WTC11 (cell line): ENCODE measurements around the gene LRRC41. TPM values are rescaled to one million over a fixed set of nuclear protein-coding genes. Genes with fewer than 3 reads are reported as not detected.
"Not testable (repeated sequence)": the region's sequence is repeated elsewhere in the genome, so short reads cannot be mapped to it uniquely, and the experiment has no call there.

Experiments used
- ATAC-seq: fragments of 200-7000 bp; cut with Tn5 transposase; 2 replicates; pipeline ENCODE4 v1.10.0; 2021; ENCODE audit warnings: mild to moderate bottlenecking, moderate library complexity
- CTCF ChIA-PET: fragments of 300-600 bp; sonication (Branson Sonifier 250); formaldehyde crosslinking; loops from one replicate; lab custom pipeline; 2021; ENCODE audit warnings: antibody characterized with exemption; lab: Charles Lee
- POLR2A ChIA-PET: fragments of 350-600 bp; sonication (Branson Sonifier 250); formaldehyde crosslinking; loops from one replicate; lab custom pipeline; 2021; ENCODE audit warnings: antibody characterized with exemption; lab: Charles Lee
- DNase-seq: peaks from one replicate; pipeline ENCODE4 v3.0.0; 2021; ENCODE audit warnings: low spot score
- H3K27ac Mint-ChIP-seq: 2 replicates; pipeline ENCODE4 v1.8.0; 2021; ENCODE audit warnings: mixed read lengths
- H3K27me3 Mint-ChIP-seq: 2 replicates; pipeline ENCODE4 v1.8.0; 2021; ENCODE audit warnings: low read depth, mild to moderate bottlenecking, moderate library complexity, mixed read lengths
- H3K36me3 Mint-ChIP-seq: 2 replicates; pipeline ENCODE4 v1.8.0; 2021; ENCODE audit warnings: mixed read lengths
- H3K4me1 Mint-ChIP-seq: 2 replicates; pipeline ENCODE4 v1.8.0; 2022; ENCODE audit warnings: mixed read lengths
- H3K4me3 Mint-ChIP-seq: 2 replicates; pipeline ENCODE4 v1.8.0; 2021; ENCODE audit warnings: mild to moderate bottlenecking, moderate library complexity, mixed read lengths
- H3K9me3 Mint-ChIP-seq: 2 replicates; pipeline ENCODE4 v1.8.0; 2021; ENCODE audit warnings: mixed read lengths
- CREM ChIP-seq: sonication (generic); formaldehyde crosslinking; IDR thresholded peaks from 2 replicates; pipeline ENCODE4 v1.8.1; 2022; ENCODE audit warnings: mild to moderate bottlenecking, missing genetic modification reagents, moderate library complexity
- ELF4 ChIP-seq: sonication (generic); formaldehyde crosslinking; IDR thresholded peaks from 2 replicates; pipeline ENCODE4 v1.8.1; 2022; ENCODE audit warnings: low read depth, mild to moderate bottlenecking, moderate library complexity, missing genetic modification reagents
- ESRRA ChIP-seq: sonication (generic); formaldehyde crosslinking; IDR thresholded peaks from 2 replicates; pipeline ENCODE4 v1.8.1; 2022; ENCODE audit warnings: mild to moderate bottlenecking, missing genetic modification reagents, borderline replicate concordance
- FOXJ3 ChIP-seq: sonication (generic); formaldehyde crosslinking; IDR thresholded peaks from 2 replicates; pipeline ENCODE4 v1.9.0; 2021; ENCODE audit warnings: missing genetic modification reagents, mild to moderate bottlenecking, borderline replicate concordance
- HMGA2 ChIP-seq: fragments of 250-450 bp; sonication (Bioruptor Pico); IDR thresholded peaks from 2 replicates; pipeline ENCODE4 v1.4.0; 2021; ENCODE audit warnings: mild to moderate bottlenecking, moderate library complexity
- IRF2 ChIP-seq: sonication (generic); formaldehyde crosslinking; IDR thresholded peaks from 2 replicates; pipeline ENCODE4 v1.8.0; 2022; ENCODE audit warnings: low read depth, missing genetic modification reagents, borderline replicate concordance
- NFE2L1 ChIP-seq: sonication (generic); formaldehyde crosslinking; IDR thresholded peaks from 2 replicates; pipeline ENCODE4 v1.8.1; 2023; ENCODE audit warnings: missing genetic modification reagents
- NFYB ChIP-seq: sonication (generic); formaldehyde crosslinking; conservative IDR thresholded peaks from 2 replicates; pipeline ENCODE4 v1.8.0; 2022; ENCODE audit warnings: low read depth, missing genetic modification reagents
- NR1H2 ChIP-seq: sonication (generic); formaldehyde crosslinking; IDR thresholded peaks from 2 replicates; pipeline ENCODE4 v1.9.0; 2021; ENCODE audit warnings: mild to moderate bottlenecking, moderate library complexity, missing genetic modification reagents
- NR2C2 ChIP-seq: sonication (generic); formaldehyde crosslinking; IDR thresholded peaks from 2 replicates; pipeline ENCODE4 v1.8.0; 2022; ENCODE audit warnings: mild to moderate bottlenecking, missing genetic modification reagents
- NR3C1 ChIP-seq: sonication (generic); formaldehyde crosslinking; conservative IDR thresholded peaks from 2 replicates; pipeline ENCODE4 v1.8.1; 2023; ENCODE audit warnings: low read depth, mild to moderate bottlenecking, missing genetic modification reagents
- OVOL2 ChIP-seq: fragments of 250-450 bp; sonication (Bioruptor Pico); IDR thresholded peaks from 2 replicates; pipeline ENCODE4 v1.9.0; 2021; ENCODE audit warnings: mild to moderate bottlenecking, borderline replicate concordance
- RELA ChIP-seq: sonication (generic); formaldehyde crosslinking; IDR thresholded peaks from 2 replicates; pipeline ENCODE4 v1.8.1; 2022; ENCODE audit warnings: missing genetic modification reagents, mild to moderate bottlenecking, borderline replicate concordance
- SOX15 ChIP-seq: fragments of 250-450 bp; sonication (Bioruptor Pico); IDR thresholded peaks from 2 replicates; pipeline ENCODE4 v1.9.0; 2021; ENCODE audit warnings: mild to moderate bottlenecking
- ZBTB21 ChIP-seq: sonication (generic); formaldehyde crosslinking; IDR thresholded peaks from 2 replicates; pipeline ENCODE4 v1.8.1; 2023; ENCODE audit warnings: mild to moderate bottlenecking, missing genetic modification reagents, borderline replicate concordance
- ZNF121 ChIP-seq: sonication (generic); formaldehyde crosslinking; IDR thresholded peaks from 2 replicates; pipeline ENCODE4 v1.8.0; 2023; ENCODE audit warnings: missing genetic modification reagents
- ZNF232 ChIP-seq: sonication (generic); formaldehyde crosslinking; IDR thresholded peaks from 2 replicates; pipeline ENCODE4 v1.8.0; 2022; ENCODE audit warnings: mild to moderate bottlenecking, missing genetic modification reagents
- ZNF396 ChIP-seq: fragments of 250-450 bp; sonication (Bioruptor Pico); IDR thresholded peaks from 2 replicates; pipeline ENCODE4 v1.8.0; 2021; ENCODE audit warnings: mild to moderate bottlenecking, moderate library complexity, borderline replicate concordance
- ZNF416 ChIP-seq: fragments of 250-450 bp; sonication (Bioruptor Pico); IDR thresholded peaks from 2 replicates; pipeline ENCODE4 v1.9.0; 2021; ENCODE audit warnings: mild to moderate bottlenecking, inconsistent platforms
- total RNA-seq: library from RNA; stranded (reverse); gene quantifications from 3 replicates; pipeline ENCODE4 v1.2.3, GENCODE V29; 2021
- TF ChIP-seq, protein P1 (sequence below): sonication (generic); formaldehyde crosslinking; IDR thresholded peaks from 2 replicates; pipeline ENCODE4 v1.8.1; 2023; ENCODE audit warnings: mild to moderate bottlenecking, missing genetic modification reagents
- TF ChIP-seq, protein P2 (sequence below): fragments of 250-450 bp; sonication (Bioruptor Pico); IDR thresholded peaks from 2 replicates; pipeline ENCODE4 v1.9.0; 2021; ENCODE audit warnings: mild to moderate bottlenecking
- TF ChIP-seq, protein P3 (sequence below): fragments of 250-450 bp; sonication (Bioruptor Pico); IDR thresholded peaks from 2 replicates; pipeline ENCODE4 v1.9.0; 2021; ENCODE audit warnings: moderate library complexity, mild to moderate bottlenecking, inconsistent platforms, borderline replicate concordance
- TF ChIP-seq, protein P4 (sequence below): sonication (generic); formaldehyde crosslinking; IDR thresholded peaks from 2 replicates; pipeline ENCODE4 v1.8.0; 2023; ENCODE audit warnings: missing genetic modification reagents, mild to moderate bottlenecking, borderline replicate concordance
- TF ChIP-seq, protein P5 (sequence below): sonication (generic); formaldehyde crosslinking; conservative IDR thresholded peaks from 2 replicates; pipeline ENCODE4 v1.8.1; 2022; ENCODE audit warnings: mild to moderate bottlenecking, missing genetic modification reagents
- TF ChIP-seq, protein P6 (sequence below): sonication (generic); formaldehyde crosslinking; IDR thresholded peaks from 2 replicates; pipeline ENCODE4 v1.8.1; 2022; ENCODE audit warnings: low read depth, missing genetic modification reagents, borderline replicate concordance

LRRC41 gene
- total RNA-seq, 1 experiment from 2014 or later: 46.0 TPM

DNA sequence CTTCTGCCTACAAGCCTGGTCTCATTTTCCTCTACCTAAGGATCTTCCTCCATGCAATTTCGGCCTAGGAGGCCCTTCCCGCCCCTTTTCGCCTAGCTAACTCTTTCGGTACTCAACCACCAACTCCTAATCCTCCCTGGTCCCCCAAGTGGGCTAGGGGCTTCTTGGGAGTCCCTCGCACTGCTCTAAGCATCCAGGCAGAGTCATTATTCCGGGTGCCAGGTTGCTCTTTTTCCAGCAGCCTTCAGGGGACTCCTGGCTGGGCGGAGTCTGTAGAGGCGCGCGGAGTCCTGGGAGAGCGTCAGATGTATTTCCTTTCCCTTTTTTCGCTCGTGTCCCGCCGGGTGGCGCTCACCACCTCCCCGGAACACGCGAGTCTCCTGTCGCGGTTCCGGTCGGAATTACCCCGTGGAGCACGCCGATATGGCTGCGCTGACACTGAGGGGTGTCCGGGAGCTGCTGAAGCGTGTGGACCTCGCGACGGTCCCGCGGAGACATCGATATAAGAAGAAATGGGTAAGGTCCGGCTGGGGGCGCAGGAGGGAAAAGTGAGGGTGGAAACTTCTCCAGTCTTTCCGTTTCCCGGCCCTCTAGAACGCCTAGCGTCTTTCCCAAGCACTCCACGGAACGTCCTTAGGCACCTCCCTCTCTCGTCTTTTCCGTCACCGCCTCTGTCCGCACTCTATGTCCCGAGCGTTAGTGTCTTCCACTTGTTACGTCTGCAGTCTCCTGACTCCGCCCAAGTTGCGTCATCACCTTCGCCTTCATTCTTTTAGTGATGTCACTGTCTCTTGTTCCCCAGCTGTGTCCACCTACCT lies 37.2 kb upstream of the LRRC41 start, which contains the start of gene NSUN4 (continued):
- TF ChIP-seq, protein P1, sequence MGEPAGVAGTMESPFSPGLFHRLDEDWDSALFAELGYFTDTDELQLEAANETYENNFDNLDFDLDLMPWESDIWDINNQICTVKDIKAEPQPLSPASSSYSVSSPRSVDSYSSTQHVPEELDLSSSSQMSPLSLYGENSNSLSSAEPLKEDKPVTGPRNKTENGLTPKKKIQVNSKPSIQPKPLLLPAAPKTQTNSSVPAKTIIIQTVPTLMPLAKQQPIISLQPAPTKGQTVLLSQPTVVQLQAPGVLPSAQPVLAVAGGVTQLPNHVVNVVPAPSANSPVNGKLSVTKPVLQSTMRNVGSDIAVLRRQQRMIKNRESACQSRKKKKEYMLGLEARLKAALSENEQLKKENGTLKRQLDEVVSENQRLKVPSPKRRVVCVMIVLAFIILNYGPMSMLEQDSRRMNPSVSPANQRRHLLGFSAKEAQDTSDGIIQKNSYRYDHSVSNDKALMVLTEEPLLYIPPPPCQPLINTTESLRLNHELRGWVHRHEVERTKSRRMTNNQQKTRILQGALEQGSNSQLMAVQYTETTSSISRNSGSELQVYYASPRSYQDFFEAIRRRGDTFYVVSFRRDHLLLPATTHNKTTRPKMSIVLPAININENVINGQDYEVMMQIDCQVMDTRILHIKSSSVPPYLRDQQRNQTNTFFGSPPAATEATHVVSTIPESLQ: no peak
- TF ChIP-seq NFE2L1: no peak
- no peak for TF ChIP-seq ZNF396
- TF ChIP-seq, protein P2, sequence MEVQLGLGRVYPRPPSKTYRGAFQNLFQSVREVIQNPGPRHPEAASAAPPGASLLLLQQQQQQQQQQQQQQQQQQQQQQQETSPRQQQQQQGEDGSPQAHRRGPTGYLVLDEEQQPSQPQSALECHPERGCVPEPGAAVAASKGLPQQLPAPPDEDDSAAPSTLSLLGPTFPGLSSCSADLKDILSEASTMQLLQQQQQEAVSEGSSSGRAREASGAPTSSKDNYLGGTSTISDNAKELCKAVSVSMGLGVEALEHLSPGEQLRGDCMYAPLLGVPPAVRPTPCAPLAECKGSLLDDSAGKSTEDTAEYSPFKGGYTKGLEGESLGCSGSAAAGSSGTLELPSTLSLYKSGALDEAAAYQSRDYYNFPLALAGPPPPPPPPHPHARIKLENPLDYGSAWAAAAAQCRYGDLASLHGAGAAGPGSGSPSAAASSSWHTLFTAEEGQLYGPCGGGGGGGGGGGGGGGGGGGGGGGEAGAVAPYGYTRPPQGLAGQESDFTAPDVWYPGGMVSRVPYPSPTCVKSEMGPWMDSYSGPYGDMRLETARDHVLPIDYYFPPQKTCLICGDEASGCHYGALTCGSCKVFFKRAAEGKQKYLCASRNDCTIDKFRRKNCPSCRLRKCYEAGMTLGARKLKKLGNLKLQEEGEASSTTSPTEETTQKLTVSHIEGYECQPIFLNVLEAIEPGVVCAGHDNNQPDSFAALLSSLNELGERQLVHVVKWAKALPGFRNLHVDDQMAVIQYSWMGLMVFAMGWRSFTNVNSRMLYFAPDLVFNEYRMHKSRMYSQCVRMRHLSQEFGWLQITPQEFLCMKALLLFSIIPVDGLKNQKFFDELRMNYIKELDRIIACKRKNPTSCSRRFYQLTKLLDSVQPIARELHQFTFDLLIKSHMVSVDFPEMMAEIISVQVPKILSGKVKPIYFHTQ (CRISPR knock-in tag): no peak
- no peak for TF ChIP-seq RELA (CRISPR knock-in tag)
- TF ChIP-seq, protein P3, sequence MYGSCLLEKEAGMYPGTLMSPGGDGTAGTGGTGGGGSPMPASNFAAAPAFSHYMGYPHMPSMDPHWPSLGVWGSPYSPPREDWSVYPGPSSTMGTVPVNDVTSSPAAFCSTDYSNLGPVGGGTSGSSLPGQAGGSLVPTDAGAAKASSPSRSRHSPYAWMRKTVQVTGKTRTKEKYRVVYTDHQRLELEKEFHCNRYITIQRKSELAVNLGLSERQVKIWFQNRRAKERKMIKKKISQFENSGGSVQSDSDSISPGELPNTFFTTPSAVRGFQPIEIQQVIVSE (CRISPR knock-in tag): no peak
- TF ChIP-seq SOX15 (CRISPR knock-in tag): no peak
- TF ChIP-seq NR1H2 (CRISPR knock-in tag): no peak
- no peak for TF ChIP-seq NR2C2 (CRISPR knock-in tag)
- TF ChIP-seq FOXJ3: no peak
- no peak for TF ChIP-seq NR3C1
- TF ChIP-seq, protein P4, sequence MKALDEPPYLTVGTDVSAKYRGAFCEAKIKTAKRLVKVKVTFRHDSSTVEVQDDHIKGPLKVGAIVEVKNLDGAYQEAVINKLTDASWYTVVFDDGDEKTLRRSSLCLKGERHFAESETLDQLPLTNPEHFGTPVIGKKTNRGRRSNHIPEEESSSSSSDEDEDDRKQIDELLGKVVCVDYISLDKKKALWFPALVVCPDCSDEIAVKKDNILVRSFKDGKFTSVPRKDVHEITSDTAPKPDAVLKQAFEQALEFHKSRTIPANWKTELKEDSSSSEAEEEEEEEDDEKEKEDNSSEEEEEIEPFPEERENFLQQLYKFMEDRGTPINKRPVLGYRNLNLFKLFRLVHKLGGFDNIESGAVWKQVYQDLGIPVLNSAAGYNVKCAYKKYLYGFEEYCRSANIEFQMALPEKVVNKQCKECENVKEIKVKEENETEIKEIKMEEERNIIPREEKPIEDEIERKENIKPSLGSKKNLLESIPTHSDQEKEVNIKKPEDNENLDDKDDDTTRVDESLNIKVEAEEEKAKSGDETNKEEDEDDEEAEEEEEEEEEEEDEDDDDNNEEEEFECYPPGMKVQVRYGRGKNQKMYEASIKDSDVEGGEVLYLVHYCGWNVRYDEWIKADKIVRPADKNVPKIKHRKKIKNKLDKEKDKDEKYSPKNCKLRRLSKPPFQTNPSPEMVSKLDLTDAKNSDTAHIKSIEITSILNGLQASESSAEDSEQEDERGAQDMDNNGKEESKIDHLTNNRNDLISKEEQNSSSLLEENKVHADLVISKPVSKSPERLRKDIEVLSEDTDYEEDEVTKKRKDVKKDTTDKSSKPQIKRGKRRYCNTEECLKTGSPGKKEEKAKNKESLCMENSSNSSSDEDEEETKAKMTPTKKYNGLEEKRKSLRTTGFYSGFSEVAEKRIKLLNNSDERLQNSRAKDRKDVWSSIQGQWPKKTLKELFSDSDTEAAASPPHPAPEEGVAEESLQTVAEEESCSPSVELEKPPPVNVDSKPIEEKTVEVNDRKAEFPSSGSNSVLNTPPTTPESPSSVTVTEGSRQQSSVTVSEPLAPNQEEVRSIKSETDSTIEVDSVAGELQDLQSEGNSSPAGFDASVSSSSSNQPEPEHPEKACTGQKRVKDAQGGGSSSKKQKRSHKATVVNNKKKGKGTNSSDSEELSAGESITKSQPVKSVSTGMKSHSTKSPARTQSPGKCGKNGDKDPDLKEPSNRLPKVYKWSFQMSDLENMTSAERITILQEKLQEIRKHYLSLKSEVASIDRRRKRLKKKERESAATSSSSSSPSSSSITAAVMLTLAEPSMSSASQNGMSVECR (CRISPR knock-in tag): peak; percentile 77
- no peak for TF ChIP-seq HMGA2 (CRISPR knock-in tag)
- no peak for TF ChIP-seq OVOL2 (CRISPR knock-in tag)
- TF ChIP-seq, protein P5, sequence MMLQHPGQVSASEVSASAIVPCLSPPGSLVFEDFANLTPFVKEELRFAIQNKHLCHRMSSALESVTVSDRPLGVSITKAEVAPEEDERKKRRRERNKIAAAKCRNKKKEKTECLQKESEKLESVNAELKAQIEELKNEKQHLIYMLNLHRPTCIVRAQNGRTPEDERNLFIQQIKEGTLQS: peak; percentile 83
- TF ChIP-seq ZNF232 (CRISPR knock-in tag): no peak
- TF ChIP-seq NFYB (CRISPR knock-in tag): no peak
- TF ChIP-seq ZNF416 (CRISPR knock-in tag): no peak
- peak; percentile 35; the same call in 1 of the 2 replicates for TF ChIP-seq ESRRA (CRISPR knock-in tag)
- peak; percentile 62; the same call in 1 of the 2 replicates for TF ChIP-seq CREM (CRISPR knock-in tag)
- TF ChIP-seq IRF2: no peak
- peak; percentile 99 for TF ChIP-seq ZBTB21 (CRISPR knock-in tag)
- TF ChIP-seq, protein P6, sequence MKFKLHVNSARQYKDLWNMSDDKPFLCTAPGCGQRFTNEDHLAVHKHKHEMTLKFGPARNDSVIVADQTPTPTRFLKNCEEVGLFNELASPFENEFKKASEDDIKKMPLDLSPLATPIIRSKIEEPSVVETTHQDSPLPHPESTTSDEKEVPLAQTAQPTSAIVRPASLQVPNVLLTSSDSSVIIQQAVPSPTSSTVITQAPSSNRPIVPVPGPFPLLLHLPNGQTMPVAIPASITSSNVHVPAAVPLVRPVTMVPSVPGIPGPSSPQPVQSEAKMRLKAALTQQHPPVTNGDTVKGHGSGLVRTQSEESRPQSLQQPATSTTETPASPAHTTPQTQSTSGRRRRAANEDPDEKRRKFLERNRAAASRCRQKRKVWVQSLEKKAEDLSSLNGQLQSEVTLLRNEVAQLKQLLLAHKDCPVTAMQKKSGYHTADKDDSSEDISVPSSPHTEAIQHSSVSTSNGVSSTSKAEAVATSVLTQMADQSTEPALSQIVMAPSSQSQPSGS: no peak
- TF ChIP-seq ZNF121 (CRISPR knock-in tag): no peak
- no peak for TF ChIP-seq ELF4 (CRISPR knock-in tag)

DNA sequence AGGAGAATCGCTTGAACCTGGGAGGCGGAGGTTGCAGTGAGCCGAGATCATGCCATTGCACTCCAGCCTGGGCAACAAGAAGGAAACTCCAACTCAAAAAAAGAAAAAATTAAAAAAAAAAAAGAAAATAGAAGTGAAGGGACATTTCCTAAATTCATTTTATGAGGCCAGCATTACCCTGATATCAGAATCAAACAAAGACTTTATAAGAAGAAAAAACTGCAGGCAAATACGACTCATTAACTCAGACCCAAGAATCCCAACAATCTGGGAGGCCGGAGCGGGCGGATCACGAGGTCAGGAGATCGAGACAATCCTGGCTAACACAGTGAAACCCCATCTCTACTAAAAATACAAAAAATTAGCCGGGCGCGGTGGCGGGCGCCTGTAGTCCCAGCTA lies 34.0 kb upstream of the LRRC41 start:
- POLR2A ChIA-PET: interaction anchor here (0.7 kb wide), 1 partner anchor 267 kb away, joined by 4 read pairs; the partner anchor contains the start of gene MKNK1
- H3K9me3 Mint-ChIP-seq, DNase-seq, ATAC-seq, H3K27me3 Mint-ChIP-seq, CTCF ChIA-PET, H3K27ac Mint-ChIP-seq, H3K36me3 Mint-ChIP-seq, H3K4me3 Mint-ChIP-seq: not testable (repeated sequence)
- peaks cover 21% of the 10 kb centered on the region for H3K4me1 Mint-ChIP-seq
